OCI-LY1 (cell line): ENCODE results near the gene LTBP1.

Source experiments
- CTCF ChIP-seq: fragments of 200-600 bp; sonication (generic), shearing (Covaris generic); IDR thresholded peaks from 2 replicates; pipeline ENCODE4 v1.5.1; 2017; ENCODE audit warnings: mild to moderate bottlenecking, antibody characterized with exemption, low read length, moderate library complexity, mixed read lengths
- EZH2 ChIP-seq: fragments of 200-600 bp; sonication (generic), shearing (Covaris generic); IDR thresholded peaks from 2 replicates; pipeline ENCODE4 v1.8.0; 2017; ENCODE audit warnings: borderline replicate concordance, mixed run types, mild to moderate bottlenecking, antibody characterized with exemption, low read length, moderate library complexity, mixed read lengths

- TF ChIP-seq CTCF: peak; percentile 20; the same call in 1 of the 2 replicates
- TF ChIP-seq EZH2: no peak
These were observed 179.8 kb downstream of the LTBP1 start for GRCh38 chr2:33126552-33126951.
